Measurements from ENCODE around the gene SLC16A1. TPM values are rescaled to one million over a fixed set of nuclear protein-coding genes. Genes with fewer than 3 reads are reported as not detected.
A peak's percentile ranks its signal among the peaks of the same experiment; 100 is the strongest.
"Not testable (repeated sequence)": the region's sequence is repeated elsewhere in the genome, so short reads cannot be mapped to it uniquely, and the experiment has no call there.

Gene SLC16A1
- total and polyA plus RNA-seq, 5 donors from 2014 or later: 21.1 to 62.7 (median 31.9) TPM

- H3K4me3 Mint-ChIP-seq: no peak overlapping the region
- Histone ChIP-seq H3K36me3 (ENCODE audit: control insufficient read depth, insufficient read depth, low read length) (no peaks in the 10 kb centered on the region), H3K4me3 (ENCODE audit: low read depth, low read length) (no peak overlapping the region), H3K27ac (ENCODE audit: insufficient read depth, low read length, poor library complexity, severe bottlenecking) (no peak overlapping the region), H3K27me3 (ENCODE audit: control insufficient read depth, insufficient read depth, low read length) (no peaks in the 10 kb centered on the region), H3K4me1 (ENCODE audit: control insufficient read depth, insufficient read depth, low read length, poor library complexity, severe bottlenecking) (peaks cover 14% of the 10 kb centered on the region), H3K9me3 (ENCODE audit: control insufficient read depth in 2 of 2, low read length in 2 of 2) (peaks cover 0 to 5% of the 10 kb centered on the region in 2 experiments)
- peak overlapping the region in 1 of 3 donors; percentile 66 for H3K27ac Mint-ChIP-seq
- H3K27me3 Mint-ChIP-seq: no peaks in the 10 kb centered on the region
- DNase-seq (no peak), ATAC-seq (ENCODE audit: low read depth in 2 of 2) (no peak)
- H3K9me3 Mint-ChIP-seq: peaks cover 0 to 7% (median 4%) of the 10 kb centered on the region in 7 donors
- no peaks in the 10 kb centered on the region for H3K36me3 Mint-ChIP-seq
- peaks cover 16 to 26% (median 22%) of the 10 kb centered on the region in 4 donors for H3K4me1 Mint-ChIP-seq
Observed at GRCh38 chr1:112901387-112901786, 54.6 kb downstream of the SLC16A1 start.

GRCh38 chr1:112896783-112897182 is 59.2 kb downstream of the SLC16A1 start:
- DNase-seq: no peak

GRCh38 chr1:112894561-112895011 is 61.4 kb downstream of the SLC16A1 start:
- Histone ChIP-seq H3K27me3 (ENCODE audit: control insufficient read depth, insufficient read depth, low read length) (no peaks in the 10 kb centered on the region), H3K27ac (ENCODE audit: insufficient read depth, low read length, poor library complexity, severe bottlenecking) (no peak overlapping the region), H3K9me3 (ENCODE audit: control insufficient read depth in 2 of 2, low read length in 2 of 2) (peaks cover 0 to 11% of the 10 kb centered on the region in 2 experiments), H3K4me1 (ENCODE audit: control insufficient read depth, insufficient read depth, low read length, poor library complexity, severe bottlenecking) (no peaks in the 10 kb centered on the region), H3K4me3 (ENCODE audit: low read depth, low read length) (no peak overlapping the region), H3K36me3 (ENCODE audit: control insufficient read depth, insufficient read depth, low read length) (no peaks in the 10 kb centered on the region)
- H3K27ac Mint-ChIP-seq: no peak overlapping the region
- H3K4me3 Mint-ChIP-seq: no peak overlapping the region
- ATAC-seq (ENCODE audit: low read depth in 2 of 2): no peak
- H3K36me3 Mint-ChIP-seq: no peaks in the 10 kb centered on the region
- H3K27me3 Mint-ChIP-seq: no peaks in the 10 kb centered on the region
- no peaks in the 10 kb centered on the region for H3K4me1 Mint-ChIP-seq
- DNase-seq: no peak
- H3K9me3 Mint-ChIP-seq: peaks cover 2 to 25% (median 7%) of the 10 kb centered on the region in 7 donors

More at GRCh38 chr1:112896783-112897182, 59.2 kb downstream of the SLC16A1 start:
- Histone ChIP-seq H3K36me3 (ENCODE audit: control insufficient read depth, insufficient read depth, low read length) (no peaks in the 10 kb centered on the region), H3K4me3 (ENCODE audit: low read depth, low read length) (no peak overlapping the region), H3K27me3 (ENCODE audit: control insufficient read depth, insufficient read depth, low read length) (no peaks in the 10 kb centered on the region), H3K4me1 (ENCODE audit: control insufficient read depth, insufficient read depth, low read length, poor library complexity, severe bottlenecking) (no peaks in the 10 kb centered on the region), H3K9me3 (ENCODE audit: control insufficient read depth in 2 of 2, low read length in 2 of 2) (peaks cover 0 to 11% of the 10 kb centered on the region in 2 experiments), H3K27ac (ENCODE audit: insufficient read depth, low read length, poor library complexity, severe bottlenecking) (no peak overlapping the region)
- no peak for ATAC-seq (ENCODE audit: low read depth in 2 of 2)
- Mint-ChIP-seq H3K27me3 (no peaks in the 10 kb centered on the region), H3K4me1 (no peaks in the 10 kb centered on the region), H3K36me3 (no peaks in the 10 kb centered on the region), H3K9me3 (peaks cover 2 to 25% (median 7%) of the 10 kb centered on the region in 7 donors), H3K4me3 (no peak overlapping the region), H3K27ac (no peak overlapping the region)

- Histone ChIP-seq H3K36me3 (ENCODE audit: control insufficient read depth, insufficient read depth, low read length) (no peaks in the 10 kb centered on the region), H3K9me3 (ENCODE audit: control insufficient read depth in 2 of 2, low read length in 2 of 2) (peaks cover 0 to 11% of the 10 kb centered on the region in 2 experiments), H3K27me3 (ENCODE audit: control insufficient read depth, insufficient read depth, low read length) (no peaks in the 10 kb centered on the region), H3K27ac (ENCODE audit: insufficient read depth, low read length, poor library complexity, severe bottlenecking) (no peak overlapping the region), H3K4me3 (ENCODE audit: low read depth, low read length) (no peak overlapping the region), H3K4me1 (ENCODE audit: control insufficient read depth, insufficient read depth, low read length, poor library complexity, severe bottlenecking) (no peaks in the 10 kb centered on the region)
- DNase-seq: no peak
- Mint-ChIP-seq H3K4me3 (no peak overlapping the region), H3K27me3 (no peaks in the 10 kb centered on the region), H3K9me3 (peaks cover 2 to 25% (median 7%) of the 10 kb centered on the region in 7 donors), H3K27ac (no peak overlapping the region), H3K4me1 (no peaks in the 10 kb centered on the region), H3K36me3 (no peaks in the 10 kb centered on the region)
- no peak for ATAC-seq (ENCODE audit: low read depth in 2 of 2)
Observed at GRCh38 chr1:112894010-112894292, 62.0 kb downstream of the SLC16A1 start.

- Mint-ChIP-seq H3K27me3 (no peaks in the 10 kb centered on the region), H3K4me1 (no peaks in the 10 kb centered on the region), H3K4me3 (no peak overlapping the region), H3K27ac (no peak overlapping the region), H3K9me3 (peaks cover 2 to 25% (median 7%) of the 10 kb centered on the region in 7 donors), H3K36me3 (no peaks in the 10 kb centered on the region)
- H3K4me1 ChIP-seq (ENCODE audit: control insufficient read depth, insufficient read depth, low read length, poor library complexity, severe bottlenecking): no peaks in the 10 kb centered on the region
- H3K4me3 ChIP-seq (ENCODE audit: low read depth, low read length): no peak overlapping the region
- no peak for ATAC-seq (ENCODE audit: low read depth in 2 of 2)
- H3K27me3 ChIP-seq (ENCODE audit: control insufficient read depth, insufficient read depth, low read length): no peaks in the 10 kb centered on the region
- H3K9me3 ChIP-seq (ENCODE audit: control insufficient read depth in 2 of 2, low read length in 2 of 2): peaks cover 0 to 11% of the 10 kb centered on the region in 2 experiments
- no peak for DNase-seq
- H3K27ac ChIP-seq (ENCODE audit: insufficient read depth, low read length, poor library complexity, severe bottlenecking): no peak overlapping the region
- no peaks in the 10 kb centered on the region for H3K36me3 ChIP-seq (ENCODE audit: control insufficient read depth, insufficient read depth, low read length)
Observed at GRCh38 chr1:112893288-112894009, 62.5 kb downstream of the SLC16A1 start.

- not testable (repeated sequence) for H3K27ac ChIP-seq (ENCODE audit: insufficient read depth, low read length, poor library complexity, severe bottlenecking); H3K27ac Mint-ChIP-seq; H3K4me3 Mint-ChIP-seq; H3K27me3 ChIP-seq (ENCODE audit: control insufficient read depth, insufficient read depth, low read length); H3K4me1 Mint-ChIP-seq; H3K4me1 ChIP-seq (ENCODE audit: control insufficient read depth, insufficient read depth, low read length, poor library complexity, severe bottlenecking); H3K9me3 Mint-ChIP-seq; H3K27me3 Mint-ChIP-seq; H3K4me3 ChIP-seq (ENCODE audit: low read depth, low read length); H3K36me3 ChIP-seq (ENCODE audit: control insufficient read depth, insufficient read depth, low read length); ATAC-seq (ENCODE audit: low read depth in 2 of 2); H3K9me3 ChIP-seq (ENCODE audit: control insufficient read depth in 2 of 2, low read length in 2 of 2); DNase-seq; H3K36me3 Mint-ChIP-seq
Observed at GRCh38 chr1:112889906-112890305, 66.1 kb downstream of the SLC16A1 start.

- Histone ChIP-seq H3K4me3 (ENCODE audit: low read depth, low read length) (no peak overlapping the region), H3K27ac (ENCODE audit: insufficient read depth, low read length, poor library complexity, severe bottlenecking) (no peak overlapping the region), H3K27me3 (ENCODE audit: control insufficient read depth, insufficient read depth, low read length) (no peaks in the 10 kb centered on the region), H3K9me3 (ENCODE audit: control insufficient read depth in 2 of 2, low read length in 2 of 2) (no peaks in the 10 kb centered on the region), H3K4me1 (ENCODE audit: control insufficient read depth, insufficient read depth, low read length, poor library complexity, severe bottlenecking) (no peaks in the 10 kb centered on the region), H3K36me3 (ENCODE audit: control insufficient read depth, insufficient read depth, low read length) (no peaks in the 10 kb centered on the region)
- H3K9me3 Mint-ChIP-seq: peaks cover 0 to 9% (median 2%) of the 10 kb centered on the region in 7 donors
- no peaks in the 10 kb centered on the region for H3K36me3 Mint-ChIP-seq
- H3K27me3 Mint-ChIP-seq: no peaks in the 10 kb centered on the region
- H3K27ac Mint-ChIP-seq: peak overlapping the region in 1 of 3 donors; percentile 22
- no peak for DNase-seq
- no peak for ATAC-seq (ENCODE audit: low read depth in 2 of 2)
- H3K4me3 Mint-ChIP-seq: no peak overlapping the region
- H3K4me1 Mint-ChIP-seq: no peaks in the 10 kb centered on the region
Observed at GRCh38 chr1:112889052-112889768, 66.8 kb downstream of the SLC16A1 start.

Data from CD4-positive, CD25-positive, alpha-beta regulatory T cell (primary cell).